BE2C (cell line): ENCODE data around the gene IRF2.

Experiments
- DNase-seq: peaks from one replicate; pipeline ENCODE4 v3.0.0-alpha.2; 2020
- H3K27me3 ChIP-seq: fragments of 250-450 bp; sonication (Bioruptor Pico); 2 replicates; pipeline ENCODE4 v1.5.1; 2020; ENCODE audit warnings: mild to moderate bottlenecking
- H3K36me3 ChIP-seq: fragments of 250-450 bp; sonication (Bioruptor Pico); 2 replicates; pipeline ENCODE4 v1.5.1; 2020; ENCODE audit warnings: mild to moderate bottlenecking
- H3K4me1 ChIP-seq: fragments of 250-450 bp; sonication (Bioruptor Pico); 2 replicates; pipeline ENCODE4 v1.5.1; 2020
- H3K4me3 ChIP-seq: 2 replicates; pipeline ENCODE4 v1.5.1; 2011; ENCODE audit warnings: low read depth, low read length
- H3K9me3 ChIP-seq: fragments of 250-450 bp; sonication (Bioruptor Pico); 2 replicates; pipeline ENCODE4 v1.5.1; 2020
- CTCF ChIP-seq: IDR thresholded peaks from 2 replicates; pipeline ENCODE4 v1.5.1; 2012; ENCODE audit warnings: mild to moderate bottlenecking, low read depth, low read length

IRF2 gene

DNA sequence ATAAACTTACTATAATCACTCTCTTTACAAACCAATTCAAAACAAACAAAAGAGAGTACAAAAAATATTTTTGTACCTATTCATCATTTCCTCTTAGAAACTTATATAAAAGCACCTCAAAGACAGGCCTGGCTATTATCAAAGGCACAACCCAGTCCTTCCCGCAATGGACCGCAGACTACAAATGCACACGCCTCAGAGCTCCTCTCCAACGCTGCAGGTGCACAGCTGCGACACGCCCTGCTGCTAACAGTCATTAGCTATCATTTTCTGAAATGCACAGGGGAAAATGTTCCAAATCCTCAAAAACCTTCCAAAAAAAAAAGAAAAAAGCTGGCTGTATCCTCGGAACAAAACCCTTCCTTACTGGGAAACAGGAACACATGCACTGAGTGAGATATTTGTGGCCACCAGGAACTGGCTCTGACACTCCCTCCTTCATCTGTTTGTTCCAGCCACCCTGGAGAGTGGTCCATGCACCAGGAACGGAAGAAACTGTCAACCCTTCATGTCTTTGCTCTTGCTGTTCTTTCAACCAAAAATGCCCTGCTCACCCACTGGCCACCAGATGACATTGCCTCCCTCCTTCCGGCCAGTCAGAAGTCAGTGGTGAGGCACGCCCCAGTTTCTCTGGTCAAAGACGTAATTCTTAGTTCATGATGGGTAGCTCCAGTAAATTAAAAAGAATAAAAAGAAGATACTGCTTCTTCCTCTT, 16.7 kb downstream of the IRF2 start:
- Histone ChIP-seq H3K9me3 (no peaks in the 10 kb centered on the region), H3K4me1 (peaks cover 9% of the 10 kb centered on the region; the same call in 1 of the 2 replicates), H3K4me3 (no peak overlapping the region), H3K36me3 (no peaks in the 10 kb centered on the region), H3K27me3 (no peaks in the 10 kb centered on the region)
- no peak for TF ChIP-seq CTCF
- DNase-seq, result no peak

DNA sequence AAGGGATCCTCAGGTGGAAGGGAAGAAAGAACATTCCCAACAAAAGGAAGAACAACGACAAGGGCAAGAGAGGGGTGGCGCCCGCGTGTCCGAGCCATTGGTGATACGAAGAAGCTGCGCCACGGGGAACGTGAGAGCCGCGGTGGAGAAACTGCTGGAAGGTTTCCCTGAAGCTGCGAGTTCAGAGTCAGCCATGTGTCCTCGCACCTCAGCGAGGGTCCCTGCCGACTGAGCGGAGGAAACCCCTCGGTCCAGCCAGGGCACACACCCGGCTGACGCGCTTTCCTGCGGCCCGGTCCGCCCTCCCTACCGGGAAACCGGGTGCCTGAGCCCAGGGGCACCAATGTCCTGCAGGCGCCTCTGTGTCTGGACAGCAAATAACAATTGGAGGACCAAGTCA, 18.0 kb downstream of the IRF2 start:
- no peaks in the 10 kb centered on the region for H3K36me3 ChIP-seq
- H3K27me3 ChIP-seq, result no peaks in the 10 kb centered on the region
- DNase-seq, result no peak
- no peak for TF ChIP-seq CTCF
- peaks cover 11% of the 10 kb centered on the region; the same call in 1 of the 2 replicates for H3K4me1 ChIP-seq
- no peak overlapping the region for H3K4me3 ChIP-seq
- no peaks in the 10 kb centered on the region for H3K9me3 ChIP-seq

- Histone ChIP-seq H3K9me3 (no peaks in the 10 kb centered on the region), H3K4me1 (peaks cover 13% of the 10 kb centered on the region), H3K4me3 (no peak overlapping the region), H3K36me3 (no peaks in the 10 kb centered on the region), H3K27me3 (no peaks in the 10 kb centered on the region)
- DNase-seq, result no peak
- TF ChIP-seq CTCF, result no peak
Measured at GRCh38 chr4:184455299-184455698, 19.1 kb downstream of the IRF2 start.

GRCh38 chr4:184453365-184454160, 20.8 kb downstream of the IRF2 start:
- TF ChIP-seq CTCF, result no peak
- Histone ChIP-seq H3K27me3 (no peaks in the 10 kb centered on the region), H3K36me3 (peaks cover 4% of the 10 kb centered on the region; the same call in 1 of the 2 replicates), H3K4me3 (no peak overlapping the region), H3K9me3 (no peaks in the 10 kb centered on the region), H3K4me1 (peaks cover 9% of the 10 kb centered on the region)
- no peak for DNase-seq

DNA sequence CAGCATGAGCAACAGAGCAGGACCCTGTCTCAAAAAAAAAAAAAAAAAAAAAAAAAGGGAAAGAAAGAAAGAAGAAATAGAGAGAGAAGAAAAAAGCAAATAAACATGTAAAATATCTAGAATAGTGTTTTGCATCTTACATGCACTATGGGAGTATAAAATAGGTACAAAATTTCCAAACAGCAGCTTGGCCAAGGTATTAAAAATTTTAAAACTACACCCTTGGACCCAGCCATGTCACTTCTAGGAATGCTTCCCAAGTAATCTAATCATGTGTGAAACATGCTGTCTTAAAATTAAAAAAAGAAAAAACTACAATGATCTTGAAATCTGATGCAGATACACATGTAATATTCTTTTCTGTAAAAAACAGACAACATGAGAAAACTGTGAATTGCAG, 21.6 kb downstream of the IRF2 start:
- H3K36me3 ChIP-seq, result peaks cover 4% of the 10 kb centered on the region; the same call in 1 of the 2 replicates
- H3K9me3 ChIP-seq, result no peaks in the 10 kb centered on the region
- peaks cover 9% of the 10 kb centered on the region for H3K4me1 ChIP-seq
- no peaks in the 10 kb centered on the region for H3K27me3 ChIP-seq
- no peak overlapping the region for H3K4me3 ChIP-seq
- no peak for DNase-seq
- no peak for TF ChIP-seq CTCF

- no peaks in the 10 kb centered on the region for H3K27me3 ChIP-seq
- peaks cover 9% of the 10 kb centered on the region for H3K4me1 ChIP-seq
- no peak for TF ChIP-seq CTCF
- H3K4me3 ChIP-seq, result no peak overlapping the region
- H3K9me3 ChIP-seq, result no peaks in the 10 kb centered on the region
- peak; percentile 34 for DNase-seq
- H3K36me3 ChIP-seq, result peaks cover 4% of the 10 kb centered on the region; the same call in 1 of the 2 replicates
Measured at GRCh38 chr4:184451726-184452125, 22.6 kb downstream of the IRF2 start.
